ENCODE measurements around the gene PPP1R1C.

GRCh38 chr2:182069908-182070307, 84.3 kb downstream of the PPP1R1C start:
- no peak for TF ChIP-seq CTCF (IDR thresholded peaks at IDR 0.05)
- TF ChIP-seq POLR2A (IDR thresholded peaks at IDR 0.05): no peak
